HepG2 (cell line): Measurements from ENCODE around the gene EFNA2. TPM values are rescaled to one million over a fixed set of nuclear protein-coding genes. Genes with fewer than 3 reads are reported as not detected.

Source experiments
- ATAC-seq: fragments of 200-7000 bp; cut with Tn5 transposase; 3 replicates; pipeline ENCODE4 v1.9.1; 2020; ENCODE audit warnings: mild to moderate bottlenecking, moderate library complexity
- BruUV-seq: library from RNA; stranded (reverse); fragments of 400-500 nt; replicated peaks from 2 replicates; lab custom pipeline; 2021; lab: Mats Ljungman, UMichigan
- CTCF ChIA-PET: fragments of 300-600 bp; formaldehyde crosslinking; extraction: SDS; loops from one replicate; lab custom pipeline; 2021; ENCODE audit warnings: low total read pairs, inconsistent platforms, low intra/inter-chr PET ratio; lab: Yijun Ruan, JAX
- POLR2A ChIA-PET: fragments of 350-600 bp; sonication (Branson Sonifier 250); formaldehyde crosslinking; loops from one replicate; lab custom pipeline; 2020; ENCODE audit warnings: antibody characterized with exemption, inconsistent platforms; lab: Yijun Ruan, JAX
- DNase-seq: peaks from one replicate; pipeline ENCODE4 v3.0.0-alpha.2; 2015; ENCODE audit warnings: low spot score
- FAIRE-seq: peaks from 3 replicates; lab custom pipeline; 2011; peaks lifted over from hg19 to GRCh38; lab: Jason Lieb, UNC
- H2AFZ ChIP-seq: one replicate; pipeline ENCODE4 v1.6.1; 2011; ENCODE audit warnings: low read length, inconsistent platforms
- H3K27ac ChIP-seq: fragments of 300-600 bp; 3 replicates; pipeline ENCODE4 v1.8.0; 2011; ENCODE audit warnings: mixed run types, mild to moderate bottlenecking, mixed read lengths, low read length, inconsistent platforms; ENCODE audit not compliant: insufficient read depth; ENCODE audit errors: extremely low read length
- H3K27me3 ChIP-seq, 2 experiments: fragments of 200-600 bp in 1 of 2; 2 replicates in 1 of 2; 3 replicates in 1 of 2; pipeline versions ENCODE4 v1.6.0 to v1.8.0; 2011; ENCODE audit warnings: low read length in 2 of 2, mild to moderate bottlenecking in 2 of 2, moderate library complexity in 2 of 2, inconsistent platforms in 1 of 2; ENCODE audit not compliant: insufficient read depth in 2 of 2, control insufficient read depth in 1 of 2
- H3K36me3 ChIP-seq, 2 experiments: fragments of 200-600 bp in 1 of 2; replicated peaks in 1 of 2; 2 replicates in 1 of 2; 3 replicates in 1 of 2; pipeline versions ENCODE4 v1.5.1 to v1.8.0; 2011; ENCODE audit warnings: low read length in 2 of 2, inconsistent platforms in 1 of 2; ENCODE audit not compliant: insufficient read depth in 2 of 2, control insufficient read depth in 1 of 2
- H3K4me1 ChIP-seq: 2 replicates; pipeline ENCODE4 v1.5.1; 2012; ENCODE audit warnings: low read length, inconsistent platforms; ENCODE audit not compliant: insufficient read depth
- H3K4me2 ChIP-seq: 2 replicates; pipeline ENCODE4 v1.6.0; 2011; ENCODE audit warnings: low read depth, low read length, inconsistent platforms
- H3K4me3 ChIP-seq, 3 experiments: fragments of 200-600 bp in 1 of 3; sonication (generic), shearing (Covaris generic) in 1 of 3; replicated peaks in 1 of 3; 2 replicates each; pipeline ENCODE4 v1.5.1; 2011 to 2016; ENCODE audit warnings: low read length in 3 of 3, inconsistent platforms in 2 of 3, low read depth in 2 of 3, mild to moderate bottlenecking in 2 of 3, control low read depth in 1 of 3, mixed read lengths in 1 of 3; ENCODE audit not compliant: insufficient read depth in 1 of 3
- H3K79me2 ChIP-seq: one replicate; pipeline ENCODE4 v1.6.1; 2011; ENCODE audit warnings: low read length, inconsistent platforms; ENCODE audit not compliant: insufficient read depth
- H3K9ac ChIP-seq: 2 replicates; pipeline ENCODE4 v1.6.0; 2011; ENCODE audit warnings: mild to moderate bottlenecking, low read depth, low read length, inconsistent platforms; ENCODE audit not compliant: insufficient read depth
- H3K9me3 ChIP-seq: 2 replicates; pipeline ENCODE4 v1.5.1; 2012; ENCODE audit warnings: mild to moderate bottlenecking, low read length
- H4K20me1 ChIP-seq: 2 replicates; pipeline ENCODE4 v1.6.0; 2011; ENCODE audit warnings: inconsistent platforms, mild to moderate bottlenecking, low read length, moderate library complexity; ENCODE audit not compliant: insufficient read depth
- EED ChIP-seq: sonication (generic); formaldehyde crosslinking; IDR thresholded peaks from 2 replicates; pipeline ENCODE4 v1.5.0; 2020; ENCODE audit warnings: mild to moderate bottlenecking, missing genetic modification reagents
- HNRNPK ChIP-seq: fragments of 200-400 bp; formaldehyde crosslinking; IDR thresholded peaks from 2 replicates; pipeline ENCODE4 v1.6.1; 2018; ENCODE audit warnings: low read length, low read depth, moderate library complexity, mild to moderate bottlenecking; ENCODE audit not compliant: poor library complexity, severe bottlenecking
- HNRNPL ChIP-seq: fragments of 200-400 bp; formaldehyde crosslinking; IDR thresholded peaks from 2 replicates; pipeline ENCODE4 v1.6.1; 2017; ENCODE audit warnings: mild to moderate bottlenecking, low read depth, low read length
- POLR2AphosphoS2 ChIP-seq: IDR thresholded peaks from 2 replicates; pipeline ENCODE4 v1.6.1; 2011; ENCODE audit warnings: low read depth, low read length, improper control_type of control experiment
- RBFOX2 ChIP-seq: fragments of 200-400 bp; formaldehyde crosslinking; IDR thresholded peaks from 2 replicates; pipeline ENCODE4 v1.6.1; 2017; ENCODE audit warnings: low read depth, mild to moderate bottlenecking, low read length
- RBM22 ChIP-seq: fragments of 200-400 bp; formaldehyde crosslinking; optimal IDR thresholded peaks from 2 replicates; pipeline ENCODE3; 2017; ENCODE audit warnings: mild to moderate bottlenecking, low read length, moderate library complexity
- RXRA ChIP-seq: sonication (generic); formaldehyde crosslinking; IDR thresholded peaks from 2 replicates; pipeline ENCODE4 v1.5.1; 2020; ENCODE audit warnings: missing genetic modification reagents
- SP4 ChIP-seq: sonication (generic); formaldehyde crosslinking; IDR thresholded peaks from 2 replicates; pipeline ENCODE4 v1.8.1; 2023; ENCODE audit warnings: mild to moderate bottlenecking, missing genetic modification reagents
- ZNF552 ChIP-seq: sonication (generic); formaldehyde crosslinking; IDR thresholded peaks from 2 replicates; pipeline ENCODE4 v1.9.0; 2022; ENCODE audit warnings: missing genetic modification reagents, mild to moderate bottlenecking, borderline replicate concordance
- ZNF607 ChIP-seq: sonication (generic); formaldehyde crosslinking; IDR thresholded peaks from 2 replicates; pipeline ENCODE4 v1.5.1; 2020; ENCODE audit warnings: missing genetic modification reagents, mild to moderate bottlenecking, borderline replicate concordance
- ZNF883 ChIP-seq: sonication (generic); formaldehyde crosslinking; IDR thresholded peaks from 2 replicates; pipeline ENCODE4 v1.5.1; 2020; ENCODE audit warnings: mild to moderate bottlenecking, missing genetic modification reagents; ENCODE audit errors: not compliant biosample characterization
- WGBS: methylation state at CpG from one replicate; pipeline ENCODE4 v1.1.6; 2017; ENCODE audit warnings: low lambda C conversion rate; 5-methylcytosine and 5-hydroxymethylcytosine counted together
- in situ Hi-C: cut with HindIII; loops from 2 replicates; pipeline ENCODE4 v1.10.0; 2017; ENCODE audit warnings: low pct_unique_long_range_greater_than_20kb; ENCODE audit not compliant: extremely low pct_ligation_motif_present
- intact Hi-C: fragments of 100-400 bp; cut with micrococcal nuclease; formaldehyde crosslinking; loops from one replicate; pipeline ENCODE4 v1.10.0; 2022; ENCODE audit not compliant: unreplicated experiment
- polyA plus RNA-seq, 8 experiments: library from polyadenylated mRNA; depleted of rRNA in 3 of 8; stranded (reverse) in 7 of 8; unstranded in 1 of 8; fragments of >200 nt; fragmentation: Illumina TruSeq in 4 of 8; extraction: Trizol in 4 of 8; gene quantifications; 2 replicates each; pipeline versions ENCODE4 v1.2.1 to v1.2.3, GENCODE V29; 2011 to 2016; ENCODE audit warnings: low read depth in 4 of 8, missing spikeins in 1 of 8, mixed read lengths in 1 of 8; ENCODE audit not compliant: insufficient read depth in 1 of 8
- total RNA-seq, 5 experiments: library from RNA; depleted of rRNA; stranded (reverse); fragments of >200 nt; fragmentation: Illumina TruSeq; extraction: Trizol; gene quantifications; 2 replicates each; pipeline ENCODE4 v1.2.3, GENCODE V29; 2016; ENCODE audit warnings: low read depth in 1 of 5
- TF ChIP-seq, protein P1 (sequence below): sonication (generic); formaldehyde crosslinking; IDR thresholded peaks from 2 replicates; pipeline ENCODE4 v1.4.0; 2020; ENCODE audit warnings: mild to moderate bottlenecking, missing genetic modification reagents
- TF ChIP-seq, protein P2 (sequence below): sonication (generic); formaldehyde crosslinking; IDR thresholded peaks from 2 replicates; pipeline ENCODE4 v1.5.1; 2020; ENCODE audit warnings: missing genetic modification reagents, mild to moderate bottlenecking, borderline replicate concordance
- TF ChIP-seq, protein P3 (sequence below): sonication (generic); formaldehyde crosslinking; IDR thresholded peaks from 2 replicates; pipeline ENCODE4 v1.5.0; 2020; ENCODE audit warnings: missing genetic modification reagents, mild to moderate bottlenecking, borderline replicate concordance
- TF ChIP-seq, protein P4 (sequence below): sonication (generic); formaldehyde crosslinking; IDR thresholded peaks from 2 replicates; pipeline ENCODE4 v1.4.0; 2020; ENCODE audit warnings: missing genetic modification reagents

The EFNA2 gene
- total and polyA plus RNA-seq, 2 of the 13 experiments (the other 11 are each of a cell fraction or from before 2014, with no cell fraction given), result 6.0 to 9.9 TPM

DNA sequence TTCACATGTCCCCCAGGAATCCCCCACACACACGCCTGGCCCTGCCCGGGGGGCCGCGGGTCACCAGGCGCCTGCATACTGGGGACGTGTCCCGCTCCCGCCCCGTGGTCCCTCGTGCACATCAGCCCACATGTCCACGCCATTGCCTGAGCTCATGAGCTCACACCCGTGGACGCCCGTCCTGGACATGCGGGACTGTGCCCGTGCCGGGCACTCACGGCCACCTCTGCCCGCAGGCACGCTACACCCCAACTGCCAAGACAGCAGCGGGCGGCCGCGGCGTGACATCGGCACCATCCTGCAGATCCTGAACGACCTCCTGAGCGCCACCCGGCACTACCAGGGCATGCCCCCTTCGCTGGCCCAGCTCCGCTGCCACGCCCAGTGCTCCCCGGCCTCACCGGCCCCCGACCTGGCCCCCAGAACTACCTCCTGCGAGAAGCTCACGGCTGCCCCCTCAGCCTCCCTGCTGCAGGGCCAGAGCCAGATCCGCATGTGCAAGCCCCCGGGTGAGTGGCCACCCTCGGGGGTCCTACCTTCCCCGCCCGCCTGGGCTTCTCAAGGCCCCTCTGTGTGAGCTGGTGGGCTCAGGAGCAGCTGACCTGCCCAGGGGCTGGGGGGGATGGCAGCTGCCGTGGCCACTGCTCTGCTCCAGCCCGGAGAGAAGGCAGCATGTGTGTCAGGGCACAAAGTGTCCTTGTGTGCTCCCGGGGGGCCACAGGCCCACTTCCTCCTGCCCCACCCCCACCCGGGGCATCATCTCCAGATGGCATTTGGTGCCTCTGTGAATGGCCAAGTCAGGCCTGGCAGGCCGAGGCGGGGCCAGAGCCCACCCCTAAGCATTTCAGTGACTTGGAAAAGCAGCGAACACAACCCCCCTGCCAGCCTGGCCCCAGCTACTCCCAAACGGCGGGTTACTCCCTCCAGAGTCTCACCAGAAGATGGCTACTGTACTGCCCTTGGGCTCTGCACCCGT, 30.2 kb upstream of the EFNA2 start:
- Histone ChIP-seq H3K27ac (peak overlapping the region; percentile 94), H3K9me3 (no peaks in the 10 kb centered on the region), H3K4me1 (peaks cover 72% of the 10 kb centered on the region), H3K79me2 (peaks cover 31% of the 10 kb centered on the region), H4K20me1 (peaks cover 64% of the 10 kb centered on the region; the same call in 1 of the 2 replicates), H3K4me2 (0 out of 2 replicates have a peak overlapping the region, but pooled peaks have one; percentile 14), H3K4me3 (no peak overlapping the region; a peak in 1 of 6 replicates), H3K27me3 (no peaks in the 10 kb centered on the region; a peak in 1 of 5 replicates), H3K36me3 (peaks cover 18 to 48% of the 10 kb centered on the region in 2 experiments), H3K9ac (no peak overlapping the region), H2AFZ (no peak overlapping the region)
- in situ Hi-C loops, result no loop called here
- ATAC-seq (no peak), FAIRE-seq (no peak), DNase-seq (no peak)
- intact Hi-C loops, result no loop called here
- POLR2A ChIA-PET, result interaction anchor here (12.8 to 13.7 kb wide), 2 partner anchors 9 to 12 kb away, joined by 464 to 668 read pairs; partner anchors contain the start of genes ATP5F1D and CIRBP
- CTCF ChIA-PET, result no interaction called here
- 93% methylated on average over 21 of the region's 52 CpGs for WGBS
- no TSS peak for BruUV-seq
- TF ChIP-seq ZNF552, result no peak
- peak; percentile 50; the same call in 1 of the 2 replicates for TF ChIP-seq POLR2AphosphoS2
- TF ChIP-seq RBFOX2, result peak; percentile 96
- TF ChIP-seq, protein P1, sequence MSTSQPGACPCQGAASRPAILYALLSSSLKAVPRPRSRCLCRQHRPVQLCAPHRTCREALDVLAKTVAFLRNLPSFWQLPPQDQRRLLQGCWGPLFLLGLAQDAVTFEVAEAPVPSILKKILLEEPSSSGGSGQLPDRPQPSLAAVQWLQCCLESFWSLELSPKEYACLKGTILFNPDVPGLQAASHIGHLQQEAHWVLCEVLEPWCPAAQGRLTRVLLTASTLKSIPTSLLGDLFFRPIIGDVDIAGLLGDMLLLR (CRISPR knock-in tag), result no peak
- TF ChIP-seq RXRA (CRISPR knock-in tag), result 0 out of 2 replicates have a peak, but pooled peaks have one; percentile 35
- TF ChIP-seq HNRNPK, result peak; percentile 15
- peak; percentile 90 for TF ChIP-seq HNRNPL
- TF ChIP-seq SP4 (CRISPR knock-in tag), result no peak; the same call in 1 of the 2 replicates
- TF ChIP-seq, protein P2, sequence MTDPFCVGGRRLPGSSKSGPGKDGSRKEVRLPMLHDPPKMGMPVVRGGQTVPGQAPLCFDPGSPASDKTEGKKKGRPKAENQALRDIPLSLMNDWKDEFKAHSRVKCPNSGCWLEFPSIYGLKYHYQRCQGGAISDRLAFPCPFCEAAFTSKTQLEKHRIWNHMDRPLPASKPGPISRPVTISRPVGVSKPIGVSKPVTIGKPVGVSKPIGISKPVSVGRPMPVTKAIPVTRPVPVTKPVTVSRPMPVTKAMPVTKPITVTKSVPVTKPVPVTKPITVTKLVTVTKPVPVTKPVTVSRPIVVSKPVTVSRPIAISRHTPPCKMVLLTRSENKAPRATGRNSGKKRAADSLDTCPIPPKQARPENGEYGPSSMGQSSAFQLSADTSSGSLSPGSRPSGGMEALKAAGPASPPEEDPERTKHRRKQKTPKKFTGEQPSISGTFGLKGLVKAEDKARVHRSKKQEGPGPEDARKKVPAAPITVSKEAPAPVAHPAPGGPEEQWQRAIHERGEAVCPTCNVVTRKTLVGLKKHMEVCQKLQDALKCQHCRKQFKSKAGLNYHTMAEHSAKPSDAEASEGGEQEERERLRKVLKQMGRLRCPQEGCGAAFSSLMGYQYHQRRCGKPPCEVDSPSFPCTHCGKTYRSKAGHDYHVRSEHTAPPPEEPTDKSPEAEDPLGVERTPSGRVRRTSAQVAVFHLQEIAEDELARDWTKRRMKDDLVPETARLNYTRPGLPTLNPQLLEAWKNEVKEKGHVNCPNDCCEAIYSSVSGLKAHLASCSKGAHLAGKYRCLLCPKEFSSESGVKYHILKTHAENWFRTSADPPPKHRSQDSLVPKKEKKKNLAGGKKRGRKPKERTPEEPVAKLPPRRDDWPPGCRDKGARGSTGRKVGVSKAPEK, result no peak
- TF ChIP-seq, protein P3, sequence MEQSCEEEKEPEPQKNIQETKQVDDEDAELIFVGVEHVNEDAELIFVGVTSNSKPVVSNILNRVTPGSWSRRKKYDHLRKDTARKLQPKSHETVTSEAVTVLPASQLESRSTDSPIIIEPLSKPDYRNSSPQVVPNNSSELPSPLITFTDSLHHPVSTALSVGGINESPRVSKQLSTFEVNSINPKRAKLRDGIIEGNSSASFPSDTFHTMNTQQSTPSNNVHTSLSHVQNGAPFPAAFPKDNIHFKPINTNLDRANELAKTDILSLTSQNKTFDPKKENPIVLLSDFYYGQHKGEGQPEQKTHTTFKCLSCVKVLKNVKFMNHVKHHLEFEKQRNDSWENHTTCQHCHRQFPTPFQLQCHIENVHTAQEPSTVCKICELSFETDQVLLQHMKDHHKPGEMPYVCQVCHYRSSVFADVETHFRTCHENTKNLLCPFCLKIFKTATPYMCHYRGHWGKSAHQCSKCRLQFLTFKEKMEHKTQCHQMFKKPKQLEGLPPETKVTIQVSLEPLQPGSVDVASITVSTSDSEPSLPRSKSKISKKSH, result no peak
- TF ChIP-seq EED, result no peak
- TF ChIP-seq ZNF607 (CRISPR knock-in tag), result peak; percentile 44; the same call in 1 of the 2 replicates
- peak; percentile 87 for TF ChIP-seq RBM22
- TF ChIP-seq ZNF883, result no peak
- TF ChIP-seq, protein P4, sequence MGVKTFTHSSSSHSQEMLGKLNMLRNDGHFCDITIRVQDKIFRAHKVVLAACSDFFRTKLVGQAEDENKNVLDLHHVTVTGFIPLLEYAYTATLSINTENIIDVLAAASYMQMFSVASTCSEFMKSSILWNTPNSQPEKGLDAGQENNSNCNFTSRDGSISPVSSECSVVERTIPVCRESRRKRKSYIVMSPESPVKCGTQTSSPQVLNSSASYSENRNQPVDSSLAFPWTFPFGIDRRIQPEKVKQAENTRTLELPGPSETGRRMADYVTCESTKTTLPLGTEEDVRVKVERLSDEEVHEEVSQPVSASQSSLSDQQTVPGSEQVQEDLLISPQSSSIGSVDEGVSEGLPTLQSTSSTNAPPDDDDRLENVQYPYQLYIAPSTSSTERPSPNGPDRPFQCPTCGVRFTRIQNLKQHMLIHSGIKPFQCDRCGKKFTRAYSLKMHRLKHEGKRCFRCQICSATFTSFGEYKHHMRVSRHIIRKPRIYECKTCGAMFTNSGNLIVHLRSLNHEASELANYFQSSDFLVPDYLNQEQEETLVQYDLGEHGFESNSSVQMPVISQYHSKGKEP, result no peak
